NCI-H2029 (cell line): ENCODE data around the gene CHI3L1.

Source experiments
- DNase-seq: peaks from one replicate; lab custom pipeline; 2025; lab: John Stamatoyannopoulos, UW

CHI3L1 gene

GRCh38 chr1:203180611-203181330, 5.7 kb downstream of the CHI3L1 start:
- DNase-seq = no peak

GRCh38 chr1:203179667-203180005, 6.9 kb downstream of the CHI3L1 start:
- DNase-seq = no peak

GRCh38 chr1:203178821-203179666, 7.5 kb downstream of the CHI3L1 start:
- DNase-seq = peak; percentile 57

GRCh38 chr1:203178083-203178482, 8.4 kb downstream of the CHI3L1 start:
- DNase-seq = no peak

- no peak for DNase-seq
Measured at GRCh38 chr1:203177470-203178039, 8.9 kb downstream of the CHI3L1 start.

GRCh38 chr1:203177036-203177405, 9.5 kb downstream of the CHI3L1 start:
- DNase-seq = no peak

- no peak for DNase-seq
Measured at GRCh38 chr1:203176273-203177035, 10.1 kb downstream of the CHI3L1 start.

- DNase-seq = peak; percentile 59
Measured at GRCh38 chr1:203175827-203176241, 10.7 kb downstream of the CHI3L1 start.

- DNase-seq = no peak
Measured at GRCh38 chr1:203175237-203175826, 11.2 kb downstream of the CHI3L1 start, which contains the start of gene MYBPH. MYBPH (minus strand) TSS chr1:203175826; CDS start chr1:203175755, 71 bp downstream.

GRCh38 chr1:203174324-203174985, 12.0 kb downstream of the CHI3L1 start:
- no peak for DNase-seq

GRCh38 chr1:203173566-203173965, 12.9 kb downstream of the CHI3L1 start:
- no peak for DNase-seq

GRCh38 chr1:203173011-203173555, 13.4 kb downstream of the CHI3L1 start:
- DNase-seq = no peak

GRCh38 chr1:203172184-203173010, 14.1 kb downstream of the CHI3L1 start:
- DNase-seq = peak; percentile 46

- no peak for DNase-seq
Measured at GRCh38 chr1:203171341-203172183, 14.9 kb downstream of the CHI3L1 start.

- DNase-seq = no peak
Measured at GRCh38 chr1:203170625-203171330, 15.7 kb downstream of the CHI3L1 start.

GRCh38 chr1:203169770-203170520, 16.6 kb downstream of the CHI3L1 start:
- no peak for DNase-seq

GRCh38 chr1:203168991-203169390, 17.5 kb downstream of the CHI3L1 start:
- DNase-seq = no peak
